ENCODE measurements around the gene NRBF2.

NRBF2 gene

DNA sequence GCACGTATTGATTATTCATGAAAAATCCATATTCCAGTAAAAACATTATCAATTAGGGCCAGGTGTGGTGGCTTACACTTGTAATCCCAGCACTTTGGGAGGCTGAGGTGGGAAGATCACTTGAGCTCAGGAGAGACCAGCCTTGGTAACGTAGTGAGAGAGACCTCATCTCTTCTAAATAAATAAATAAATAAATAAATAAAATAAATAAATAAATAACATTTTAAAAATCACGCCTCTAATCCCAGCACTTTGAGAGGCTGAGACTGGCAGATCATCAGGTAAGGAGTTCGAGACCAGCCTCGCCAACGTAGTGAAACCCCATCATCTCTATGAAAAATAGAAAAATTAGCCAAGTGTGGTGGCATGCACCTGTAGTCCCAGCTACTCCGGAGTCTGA, 32.1 kb downstream of the NRBF2 start:
- DNase-seq: no peak

- no peak for DNase-seq
Observed at GRCh38 chr10:63166742-63167258, 33.7 kb downstream of the NRBF2 start.

DNA sequence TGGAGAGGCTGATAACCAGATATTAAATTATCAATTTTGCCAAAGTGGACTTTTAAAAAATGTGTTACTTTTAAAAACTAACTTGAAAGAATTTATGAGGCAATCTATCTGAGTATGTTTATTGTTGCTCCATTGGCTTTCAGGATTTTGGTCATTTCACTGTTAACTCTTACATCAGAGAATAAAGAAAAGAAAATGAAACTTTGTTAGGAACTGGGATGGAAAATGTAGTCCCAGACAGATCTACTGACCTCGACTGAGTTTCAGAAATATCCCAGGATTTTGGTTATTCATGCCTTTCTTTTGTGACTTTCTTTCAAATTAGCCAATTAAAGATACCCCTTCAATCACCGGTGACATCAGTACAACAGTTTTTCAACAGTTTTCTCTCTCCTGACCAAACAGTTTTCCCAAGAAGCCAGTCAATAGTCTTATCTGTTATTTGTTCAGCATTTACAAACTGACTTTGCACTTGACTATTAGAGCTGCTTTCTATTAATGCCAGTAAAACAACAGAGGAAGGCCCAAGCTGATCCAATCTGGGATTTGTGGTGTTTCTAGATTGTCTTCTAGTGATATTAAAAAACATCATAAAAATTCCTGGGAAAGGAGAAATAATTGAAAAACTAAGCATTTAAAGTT, 35.8 kb downstream of the NRBF2 start:
- no peak for DNase-seq

DNA sequence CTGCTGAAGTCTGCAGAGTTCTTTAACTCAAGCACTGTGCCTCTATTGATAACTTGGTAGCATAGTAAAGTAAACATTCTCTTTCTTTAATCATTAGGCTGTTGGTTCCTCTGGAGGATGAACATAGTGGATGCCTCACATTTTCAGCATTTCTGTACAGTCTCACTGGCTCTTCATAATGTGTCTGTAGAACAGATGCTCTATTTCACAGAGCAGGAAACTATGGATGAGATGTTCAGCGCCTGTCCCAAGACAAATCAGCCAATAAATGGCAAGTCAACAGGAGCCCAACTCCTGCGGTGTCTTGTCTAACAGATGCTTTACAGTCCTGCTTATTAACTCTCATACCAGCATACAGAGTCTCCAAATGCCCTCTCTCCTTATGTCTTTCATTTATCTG, 36.5 kb downstream of the NRBF2 start:
- DNase-seq: no peak

DNA sequence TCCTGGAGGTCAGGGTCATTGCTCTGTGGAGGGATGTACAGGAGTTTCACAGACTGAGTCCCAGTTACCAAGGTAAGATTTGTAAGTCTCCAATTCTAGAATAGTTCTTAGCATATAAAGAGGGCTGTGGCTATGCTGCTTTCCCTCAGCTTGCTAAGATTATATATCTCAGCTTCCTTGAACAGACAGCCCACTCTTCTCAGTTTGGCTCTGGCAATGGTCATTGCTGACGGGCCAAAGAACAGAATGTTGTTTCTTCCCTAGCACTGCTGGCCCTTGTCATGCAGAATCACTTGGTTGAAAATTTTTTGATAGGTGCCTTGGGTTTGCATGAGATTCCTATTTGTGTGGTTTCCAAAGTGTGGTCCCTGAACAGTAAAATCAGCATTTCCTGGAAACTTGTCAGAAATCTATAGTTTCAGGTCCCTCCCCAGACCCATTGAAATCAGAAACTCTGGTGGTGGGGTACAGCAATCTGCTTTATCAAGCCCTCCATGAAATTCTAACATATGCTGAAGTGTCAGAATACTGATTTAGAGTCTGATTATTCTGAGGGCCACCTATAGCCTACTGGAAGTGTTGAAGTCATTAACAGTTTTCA, 38.2 kb downstream of the NRBF2 start:
- DNase-seq: no peak

DNA sequence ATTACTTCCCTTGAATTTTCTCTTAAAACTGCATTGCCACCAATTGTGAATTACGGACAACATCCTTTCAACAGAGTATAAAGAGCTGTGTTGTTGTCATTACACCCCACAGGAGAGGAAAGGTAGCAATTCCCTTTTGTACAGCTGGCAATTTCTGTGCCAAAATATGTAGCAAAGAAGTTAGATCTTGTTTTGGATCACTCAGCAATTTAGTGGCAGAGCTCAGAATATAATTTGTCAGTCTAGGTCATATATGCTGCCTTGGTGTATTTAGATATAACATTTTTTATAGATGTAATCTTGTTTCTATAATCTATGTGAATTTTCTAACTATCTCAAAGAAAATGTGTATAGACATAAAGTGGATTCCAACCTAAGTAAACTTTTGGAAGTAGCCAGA, 38.8 kb downstream of the NRBF2 start:
- no peak for DNase-seq

DNA sequence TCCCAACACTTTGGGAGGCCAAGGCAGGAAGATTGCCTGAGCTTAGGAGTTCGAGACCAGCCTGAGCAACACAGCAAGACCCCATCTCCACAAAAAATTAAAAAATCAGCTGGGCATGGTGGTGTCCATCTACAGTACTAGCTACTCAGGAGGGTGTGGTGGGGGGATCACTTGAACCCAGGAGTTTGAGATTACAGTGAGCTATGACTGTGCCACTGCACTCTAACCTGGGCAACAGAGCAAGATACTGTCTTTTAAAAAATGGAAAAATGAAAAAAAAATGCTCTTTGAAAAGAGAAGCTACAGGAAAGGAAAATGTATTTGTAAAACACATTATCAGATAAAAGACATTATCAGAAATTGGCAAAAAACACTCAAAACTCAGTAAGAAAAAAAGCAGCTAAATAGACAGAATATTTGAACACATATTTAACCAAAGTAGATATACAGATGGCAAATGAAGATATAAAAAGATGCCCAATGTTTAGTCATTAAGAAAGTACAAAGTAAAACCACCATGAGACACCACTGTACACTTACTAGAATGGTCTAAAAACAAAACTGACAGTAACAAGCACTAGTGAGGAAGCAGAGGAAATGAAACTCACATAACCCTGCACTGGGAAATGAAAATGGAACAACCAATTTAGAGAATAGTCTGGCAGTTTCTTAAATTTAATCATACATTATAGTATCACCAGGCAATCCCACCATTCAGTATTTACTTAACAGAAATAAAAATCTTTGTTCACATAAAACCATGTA, 40.5 kb downstream of the NRBF2 start:
- no peak for DNase-seq

GRCh38 chr10:63175534-63175933, 42.4 kb downstream of the NRBF2 start:
- DNase-seq: no peak

- no peak for DNase-seq
Observed at GRCh38 chr10:63192826-63193225, 59.7 kb downstream of the NRBF2 start.

GRCh38 chr10:63197344-63198092, 64.4 kb downstream of the NRBF2 start:
- DNase-seq: no peak

DNA sequence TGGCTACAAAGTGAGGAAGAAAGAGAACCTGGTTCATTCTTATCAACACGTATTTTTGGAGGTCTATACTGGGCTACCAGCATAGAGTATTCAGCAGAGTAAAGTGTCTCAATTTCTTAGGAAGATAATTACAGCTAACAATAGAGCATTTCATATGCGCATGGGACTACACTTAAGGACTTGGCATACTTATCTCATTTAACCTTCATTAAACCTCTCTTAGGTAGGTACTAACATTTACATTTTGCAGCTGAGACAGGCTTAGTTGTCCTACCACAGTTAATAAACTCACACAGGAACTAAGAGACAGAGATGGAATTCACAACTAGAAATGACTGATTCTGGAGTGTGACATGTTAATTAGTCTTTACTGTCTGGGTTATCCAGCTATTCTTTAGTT, 66.6 kb downstream of the NRBF2 start:
- DNase-seq: no peak

DNA sequence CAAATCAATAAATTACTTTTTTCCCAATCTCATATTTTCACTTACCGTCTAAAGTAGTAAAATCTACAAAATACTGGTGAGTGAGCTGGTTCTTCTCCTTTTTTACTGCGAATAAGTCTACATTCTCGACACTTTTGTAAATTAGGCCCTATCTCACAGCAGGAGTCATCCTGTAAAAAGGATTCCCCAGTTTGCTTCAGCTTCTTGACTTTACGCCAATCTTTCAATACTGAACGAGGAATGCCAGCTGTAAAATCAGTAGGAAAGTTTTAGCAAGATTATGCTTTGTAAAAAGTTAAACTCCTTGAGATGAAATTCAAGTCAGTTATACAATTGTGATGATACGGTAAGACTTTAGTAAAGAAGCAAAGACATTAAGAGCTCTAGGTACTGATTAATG, 67.3 kb downstream of the NRBF2 start:
- DNase-seq: no peak

DNA sequence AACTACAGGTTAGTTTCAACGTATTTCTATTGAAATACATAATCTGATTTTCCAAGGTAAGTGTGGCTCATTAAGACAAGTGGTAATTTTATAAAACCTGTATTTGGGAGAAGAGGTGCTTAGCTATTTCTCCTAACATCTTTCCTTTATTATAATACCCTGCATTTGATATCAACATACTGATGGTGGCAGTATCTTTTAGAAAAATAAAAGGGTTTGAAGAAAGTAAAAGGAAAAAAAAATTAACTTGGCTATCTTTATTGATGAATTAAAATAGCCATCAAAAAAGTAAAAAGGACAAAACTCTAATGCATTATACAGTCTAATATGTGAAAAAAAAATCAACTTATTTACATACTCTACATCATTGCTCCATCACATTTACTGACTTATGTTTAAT, 68.0 kb downstream of the NRBF2 start:
- no peak for DNase-seq

Measured in NCI-H187 treated with DMSO at 0.1 percent for 48 hours (cell line).